GM21786 (cell line): ENCODE data around the gene P2RX7.
"Not testable (repeated sequence)": the region's sequence is repeated elsewhere in the genome, so short reads cannot be mapped to it uniquely, and the experiment has no call there.

Experiments used
- ATAC-seq: cut with Tn5 transposase; IDR thresholded peaks from one replicate; pipeline ENCODE4 v1.9.1; 2021; ENCODE audit not compliant: unreplicated experiment

The P2RX7 gene

DNA sequence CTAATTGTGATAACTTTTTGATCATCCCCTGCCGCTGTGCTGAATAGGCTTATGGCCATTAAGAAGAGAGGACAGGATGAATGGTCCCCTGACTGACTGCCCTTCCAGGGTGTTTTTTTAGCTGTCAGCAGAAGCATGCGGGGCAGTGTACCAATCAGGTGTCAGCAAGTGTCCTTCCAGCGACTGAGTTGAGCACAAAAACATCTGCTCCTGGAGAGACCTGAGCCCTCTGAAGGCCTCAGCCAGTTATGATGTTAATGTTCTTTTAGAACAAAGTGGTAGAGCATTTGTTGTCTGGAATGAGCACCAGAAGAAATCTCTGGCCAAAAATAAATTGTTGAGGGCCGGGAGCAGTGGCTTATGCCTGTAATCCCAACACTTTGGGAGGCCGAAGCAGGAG, 37.5 kb downstream of the P2RX7 start:
- no peak for ATAC-seq

DNA sequence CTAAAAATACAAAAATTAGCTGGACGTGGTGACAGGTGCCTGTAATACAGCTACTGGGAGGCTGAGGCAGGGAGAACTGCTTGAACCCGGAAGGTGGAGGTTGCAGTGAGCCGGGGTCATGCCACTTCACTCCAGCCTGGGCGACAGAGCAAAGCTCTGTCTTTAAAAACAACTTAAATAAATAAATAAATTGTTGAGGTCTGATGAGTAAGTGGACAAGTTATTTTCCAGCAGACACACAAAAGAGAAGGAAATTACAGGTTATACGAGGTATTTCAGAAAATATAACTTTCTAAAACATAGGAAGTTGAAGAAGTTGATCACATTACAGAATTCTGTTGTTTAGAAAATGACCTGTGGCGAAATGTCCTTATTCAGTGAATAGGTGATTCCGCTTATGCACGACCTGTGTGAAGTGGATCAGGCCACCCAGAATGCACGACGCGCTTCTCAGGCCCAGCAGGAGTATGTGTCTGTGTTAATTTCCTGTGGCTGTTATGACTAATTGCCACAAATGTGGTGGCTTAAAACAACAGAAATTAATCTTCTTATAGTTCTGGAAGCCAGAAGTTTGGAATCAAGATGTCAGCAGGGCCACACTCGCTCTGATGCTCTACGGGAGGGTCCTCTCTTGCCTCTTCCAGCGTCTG, 38.1 kb downstream of the P2RX7 start:
- ATAC-seq = no peak

DNA sequence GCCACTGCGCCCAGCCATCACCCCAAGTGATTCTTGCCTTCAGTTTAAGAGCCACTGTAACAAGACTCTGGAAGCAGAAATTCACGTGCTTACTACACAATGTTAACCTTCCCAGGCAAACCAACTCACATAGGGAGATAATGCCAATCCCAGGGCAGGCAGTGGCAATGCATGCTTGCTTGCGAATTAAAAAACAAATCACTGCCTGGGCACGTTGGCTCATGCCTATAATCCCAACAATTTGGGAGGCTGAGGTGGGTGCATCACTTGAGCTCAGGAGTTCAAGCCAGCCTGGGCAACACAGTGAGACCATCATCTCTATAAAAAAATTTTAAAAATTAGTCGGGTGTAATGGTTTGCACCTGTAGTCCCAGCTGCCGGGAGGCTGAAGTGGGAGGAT, 39.5 kb downstream of the P2RX7 start:
- ATAC-seq = no peak

DNA sequence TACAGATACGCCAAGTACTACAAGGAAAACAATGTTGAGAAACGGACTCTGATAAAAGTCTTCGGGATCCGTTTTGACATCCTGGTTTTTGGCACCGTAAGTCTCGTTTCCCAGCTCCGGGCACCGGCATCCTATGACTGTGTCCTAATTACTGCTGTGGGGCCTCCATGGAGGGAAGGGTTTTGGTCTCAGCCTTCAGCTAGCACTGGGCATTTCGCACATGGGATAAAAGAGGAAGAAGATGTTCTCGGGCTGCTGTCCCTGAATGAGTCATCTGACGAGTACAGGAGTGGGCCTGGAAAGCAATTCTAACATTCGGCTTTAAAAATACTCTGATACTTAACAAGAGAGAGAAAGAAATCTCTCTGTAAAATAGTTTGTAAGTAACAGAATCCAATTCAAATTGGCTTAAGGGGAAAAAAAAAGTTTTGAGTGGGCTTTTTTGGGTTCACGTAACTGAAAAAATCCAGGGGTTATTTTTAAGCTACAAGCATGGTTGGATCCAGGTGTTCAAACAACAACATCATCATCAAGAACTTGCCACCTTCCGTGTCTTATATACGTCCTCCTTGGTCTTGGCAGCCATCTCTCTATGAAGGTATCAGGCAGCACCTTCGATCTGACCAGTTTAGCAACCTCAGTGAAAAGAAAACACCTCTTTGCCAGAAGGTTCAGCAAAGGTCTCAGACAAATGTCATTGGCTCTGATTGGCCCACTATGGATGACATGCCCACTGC, 42.9 kb downstream of the P2RX7 start:
- no peak for ATAC-seq

DNA sequence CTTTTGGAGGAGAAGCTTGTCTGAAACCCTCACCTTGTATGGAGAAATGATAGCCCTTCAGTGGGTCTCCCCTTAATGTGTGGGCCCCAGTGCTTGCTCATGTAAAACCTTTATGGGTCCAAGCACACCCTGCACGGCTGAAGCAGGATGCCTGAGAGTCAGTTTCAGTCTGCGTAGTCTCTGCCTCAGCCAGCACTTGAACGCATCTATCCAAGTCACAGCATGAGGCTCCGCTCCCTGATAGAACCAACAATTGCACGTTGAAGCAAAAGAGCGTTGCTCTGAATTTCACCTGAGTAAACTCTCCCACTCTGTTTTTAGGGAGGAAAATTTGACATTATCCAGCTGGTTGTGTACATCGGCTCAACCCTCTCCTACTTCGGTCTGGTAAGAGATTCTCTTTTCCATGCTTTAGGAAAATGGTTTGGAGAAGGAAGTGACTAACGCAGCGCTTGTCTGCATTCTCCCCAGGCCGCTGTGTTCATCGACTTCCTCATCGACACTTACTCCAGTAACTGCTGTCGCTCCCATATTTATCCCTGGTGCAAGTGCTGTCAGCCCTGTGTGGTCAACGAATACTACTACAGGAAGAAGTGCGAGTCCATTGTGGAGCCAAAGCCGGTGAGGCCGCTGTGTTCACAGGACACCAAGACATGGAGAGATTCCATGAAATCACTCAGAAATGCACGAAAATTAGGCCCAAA, 44.3 kb downstream of the P2RX7 start:
- no peak for ATAC-seq

DNA sequence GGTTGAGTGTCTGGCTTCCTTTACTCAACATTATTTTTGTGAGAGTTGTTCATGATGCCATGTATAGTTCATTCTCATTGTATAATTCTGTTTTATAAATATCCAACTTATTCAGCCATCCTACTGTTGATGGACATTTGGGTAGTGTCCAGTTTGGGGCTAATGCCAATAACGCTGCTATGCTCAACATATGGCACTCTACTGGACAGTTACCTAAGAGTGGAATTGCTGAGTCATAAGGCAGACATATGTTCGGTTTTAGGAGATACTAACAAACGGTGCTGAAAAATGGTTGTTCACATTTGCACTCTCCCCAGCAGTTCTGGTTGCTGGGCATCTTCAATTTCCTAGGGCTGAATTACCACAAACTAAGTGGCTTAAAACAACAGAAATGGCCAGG, 48.5 kb downstream of the P2RX7 start:
- ATAC-seq = no peak

DNA sequence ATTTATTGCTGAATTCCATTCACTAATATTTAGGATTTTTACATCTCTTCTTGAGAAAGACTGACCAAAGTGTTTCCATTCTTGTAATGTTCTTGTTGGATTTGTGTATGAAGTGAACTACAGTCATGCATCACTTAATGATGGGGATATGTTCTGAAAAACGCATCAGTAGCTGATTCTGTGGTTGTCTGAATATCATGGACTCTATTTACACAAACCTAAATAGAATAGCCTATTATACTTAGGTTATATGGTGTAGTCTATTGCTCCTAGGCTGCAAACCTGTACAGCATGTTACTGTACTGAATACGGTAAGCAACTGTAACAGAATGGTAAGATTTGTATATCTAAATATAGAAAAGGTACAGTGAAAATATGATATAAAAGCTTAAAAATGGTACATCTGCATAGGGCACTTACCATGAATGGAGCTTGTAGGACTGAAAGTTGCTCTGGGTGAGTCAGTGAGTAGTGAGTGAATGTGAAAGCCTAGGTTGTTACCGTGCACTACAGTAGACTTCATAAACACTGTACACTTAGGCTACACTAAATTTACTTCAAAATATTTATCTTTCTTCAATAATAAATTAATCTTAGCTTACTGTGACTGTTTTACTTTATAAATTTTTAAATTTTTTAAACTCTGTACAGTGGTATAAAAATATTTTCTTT, 49.7 kb downstream of the P2RX7 start:
- ATAC-seq = no peak

DNA sequence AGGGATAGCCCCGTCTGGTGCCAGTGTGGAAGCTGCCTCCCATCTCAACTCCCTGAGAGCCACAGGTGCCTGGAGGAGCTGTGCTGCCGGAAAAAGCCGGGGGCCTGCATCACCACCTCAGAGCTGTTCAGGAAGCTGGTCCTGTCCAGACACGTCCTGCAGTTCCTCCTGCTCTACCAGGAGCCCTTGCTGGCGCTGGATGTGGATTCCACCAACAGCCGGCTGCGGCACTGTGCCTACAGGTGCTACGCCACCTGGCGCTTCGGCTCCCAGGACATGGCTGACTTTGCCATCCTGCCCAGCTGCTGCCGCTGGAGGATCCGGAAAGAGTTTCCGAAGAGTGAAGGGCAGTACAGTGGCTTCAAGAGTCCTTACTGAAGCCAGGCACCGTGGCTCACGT, 51.7 kb downstream of the P2RX7 start:
- ATAC-seq = no peak

DNA sequence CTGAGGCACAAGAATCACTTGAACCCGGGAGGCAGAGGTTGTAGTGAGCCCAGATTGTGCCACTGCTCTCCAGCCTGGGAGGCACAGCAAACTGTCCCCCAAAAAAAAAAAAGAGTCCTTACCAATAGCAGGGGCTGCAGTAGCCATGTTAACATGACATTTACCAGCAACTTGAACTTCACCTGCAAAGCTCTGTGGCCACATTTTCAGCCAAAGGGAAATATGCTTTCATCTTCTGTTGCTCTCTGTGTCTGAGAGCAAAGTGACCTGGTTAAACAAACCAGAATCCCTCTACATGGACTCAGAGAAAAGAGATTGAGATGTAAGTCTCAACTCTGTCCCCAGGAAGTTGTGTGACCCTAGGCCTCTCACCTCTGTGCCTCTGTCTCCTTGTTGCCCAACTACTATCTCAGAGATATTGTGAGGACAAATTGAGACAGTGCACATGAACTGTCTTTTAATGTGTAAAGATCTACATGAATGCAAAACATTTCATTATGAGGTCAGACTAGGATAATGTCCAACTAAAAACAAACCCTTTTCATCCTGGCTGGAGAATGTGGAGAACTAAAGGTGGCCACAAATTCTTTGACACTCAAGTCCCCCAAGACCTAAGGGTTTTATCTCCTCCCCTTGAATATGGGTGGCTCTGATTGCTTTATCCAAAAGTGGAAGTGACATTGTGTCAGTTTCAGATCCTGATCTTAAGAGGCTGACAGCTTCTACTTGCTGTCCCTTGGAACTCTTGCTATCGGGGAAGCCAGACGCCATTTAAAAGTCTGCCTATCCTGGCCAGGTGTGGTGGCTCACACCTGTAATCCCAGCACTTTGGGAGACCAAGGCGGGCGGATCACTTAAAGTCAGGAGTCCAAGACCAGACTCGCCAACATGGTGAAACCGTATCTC, 52.6 kb downstream of the P2RX7 start:
- no peak for ATAC-seq

DNA sequence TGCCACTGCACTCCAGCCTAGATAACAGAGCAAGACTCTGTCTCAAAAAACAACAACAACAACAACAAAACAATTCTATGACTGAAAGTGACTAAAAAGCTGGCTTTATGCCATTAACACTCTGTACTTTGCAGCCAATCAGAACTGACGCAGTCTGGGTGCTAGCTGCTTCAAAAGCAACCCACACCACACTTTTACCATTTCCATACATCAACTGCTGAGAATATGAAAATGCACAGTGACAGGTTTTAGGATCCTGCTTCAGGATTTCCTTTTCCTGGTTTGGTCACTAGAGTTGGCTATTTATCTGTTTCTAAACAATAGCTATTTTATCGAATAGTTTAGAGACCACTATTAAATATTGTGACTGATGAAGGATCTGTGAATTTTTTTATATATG, 54.1 kb downstream of the P2RX7 start:
- no peak for ATAC-seq

DNA sequence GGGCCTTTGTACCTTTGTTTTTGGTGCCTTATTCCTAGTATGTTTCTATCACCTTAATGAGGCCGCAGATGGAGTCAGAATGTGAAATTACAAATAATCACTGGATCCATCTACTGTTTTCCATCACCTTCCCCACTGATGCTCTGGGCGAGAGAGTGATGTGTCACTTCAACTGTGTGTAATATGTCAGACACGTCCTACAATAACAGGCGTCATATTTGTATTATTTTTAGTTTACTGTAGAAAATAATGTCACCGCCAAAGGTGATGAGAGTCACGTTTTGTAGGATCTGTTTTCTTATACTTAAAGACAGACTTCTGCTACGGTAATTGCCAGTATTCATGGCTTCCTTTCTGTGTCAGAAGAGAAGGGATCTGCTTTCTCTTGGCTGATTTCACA, 54.8 kb downstream of the P2RX7 start:
- ATAC-seq = no peak

DNA sequence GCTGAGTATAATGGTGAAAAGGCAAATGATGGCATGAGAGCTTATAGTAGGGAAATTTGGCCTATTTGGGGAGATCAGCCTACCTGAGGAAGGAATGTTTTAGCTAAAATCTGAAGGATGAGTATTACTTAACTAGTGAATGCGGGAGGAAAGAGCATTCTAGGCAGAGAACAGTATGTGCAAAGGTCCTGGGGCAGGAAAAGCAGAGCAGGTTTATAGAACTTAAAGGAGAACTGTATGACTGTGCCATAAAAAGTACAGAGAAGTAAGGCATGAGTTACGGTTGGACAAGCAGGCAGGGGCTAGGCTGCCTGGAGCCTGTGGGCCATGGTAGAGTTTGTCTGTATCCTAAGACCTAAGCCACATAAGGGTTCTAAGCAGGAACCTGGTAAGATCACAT, 55.6 kb downstream of the P2RX7 start:
- ATAC-seq = no peak

DNA sequence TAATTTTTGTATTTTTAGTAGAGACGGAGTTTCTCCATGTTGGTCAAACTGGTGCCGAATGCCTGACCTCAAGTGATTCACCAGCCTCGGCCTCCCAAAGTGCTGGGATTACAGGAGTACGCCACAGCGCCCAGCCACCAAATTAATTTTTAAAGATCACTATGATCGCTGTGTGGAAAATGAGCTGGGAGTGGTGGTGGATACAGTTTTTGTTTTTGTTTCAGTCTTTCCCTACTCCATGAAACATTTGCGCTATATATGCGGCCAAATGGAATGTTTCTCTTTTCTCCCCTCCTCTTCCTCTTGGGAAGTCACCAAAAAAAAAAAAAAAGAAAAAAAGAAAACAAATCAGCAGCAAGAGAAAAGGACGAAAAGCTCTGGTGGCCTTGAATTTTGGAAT, 56.5 kb downstream of the P2RX7 start:
- no peak for ATAC-seq

DNA sequence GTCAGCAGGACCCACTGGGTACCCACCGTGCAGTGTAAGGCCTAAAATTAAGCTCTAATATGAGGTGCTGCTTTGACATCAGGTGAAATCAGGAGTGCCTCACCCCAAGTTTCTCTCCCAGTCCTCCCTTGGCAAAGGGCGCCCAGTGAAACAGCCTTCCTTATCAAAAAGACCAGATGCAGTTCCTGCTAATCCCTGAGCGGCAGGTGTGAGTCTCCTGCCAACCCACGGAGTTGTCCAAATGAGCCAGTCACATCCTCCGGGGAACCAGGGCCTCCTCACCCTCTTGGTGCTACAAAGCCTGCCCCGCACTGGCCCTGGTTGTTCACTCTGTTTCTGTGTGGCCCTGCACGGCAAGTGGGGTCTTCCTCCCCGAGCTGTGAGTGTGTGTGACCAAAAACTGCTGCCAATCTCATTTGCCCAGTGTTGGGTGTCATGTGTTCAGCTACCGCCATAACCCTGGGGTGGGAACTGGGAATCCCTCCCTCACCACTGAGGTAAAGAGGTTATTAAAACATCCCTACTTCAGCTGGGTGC, 57.0 kb downstream of the P2RX7 start:
- ATAC-seq = no peak

DNA sequence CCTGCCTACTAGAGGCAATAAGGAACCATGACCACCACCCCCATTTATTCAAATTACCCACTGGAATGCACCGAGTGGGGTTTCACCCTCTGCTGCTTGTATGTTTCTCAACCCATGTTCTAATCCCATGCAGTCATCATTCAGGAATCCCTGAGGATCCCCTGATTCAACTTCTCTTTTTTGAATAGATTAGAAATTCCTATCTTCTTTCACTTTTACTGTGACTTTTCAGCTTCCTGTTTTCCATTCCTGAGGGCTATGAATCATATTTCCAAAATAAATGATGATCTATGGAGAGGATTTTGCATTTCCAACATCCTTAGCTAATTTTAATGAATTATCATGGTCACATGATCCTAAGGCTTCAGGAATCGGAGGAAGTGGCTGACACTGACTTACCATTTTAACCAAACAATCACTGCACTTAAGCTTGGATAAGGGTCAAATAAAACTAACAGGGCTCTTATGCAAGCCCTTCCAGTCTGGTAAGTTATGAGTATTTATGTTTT, 57.9 kb downstream of the P2RX7 start:
- no peak for ATAC-seq

DNA sequence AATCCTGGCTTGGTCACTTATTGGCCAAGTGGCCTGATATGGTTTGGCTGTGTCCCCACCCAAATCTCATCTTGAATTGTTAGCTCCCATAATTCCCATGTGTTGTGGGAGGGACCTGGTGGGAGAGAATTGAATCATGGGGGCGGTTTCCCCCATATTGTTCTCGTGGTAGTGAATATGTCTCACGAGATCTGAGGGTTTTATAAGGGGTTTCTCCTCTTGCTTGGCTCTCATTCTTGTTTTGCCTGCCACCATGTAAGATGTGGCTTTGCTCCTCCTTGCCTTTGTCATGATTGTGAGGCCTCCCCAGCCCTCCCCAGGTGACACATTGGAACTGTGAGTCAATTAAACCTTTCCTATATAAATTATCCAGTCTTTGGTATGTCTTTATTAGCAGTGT, 58.5 kb downstream of the P2RX7 start:
- no peak for ATAC-seq

DNA sequence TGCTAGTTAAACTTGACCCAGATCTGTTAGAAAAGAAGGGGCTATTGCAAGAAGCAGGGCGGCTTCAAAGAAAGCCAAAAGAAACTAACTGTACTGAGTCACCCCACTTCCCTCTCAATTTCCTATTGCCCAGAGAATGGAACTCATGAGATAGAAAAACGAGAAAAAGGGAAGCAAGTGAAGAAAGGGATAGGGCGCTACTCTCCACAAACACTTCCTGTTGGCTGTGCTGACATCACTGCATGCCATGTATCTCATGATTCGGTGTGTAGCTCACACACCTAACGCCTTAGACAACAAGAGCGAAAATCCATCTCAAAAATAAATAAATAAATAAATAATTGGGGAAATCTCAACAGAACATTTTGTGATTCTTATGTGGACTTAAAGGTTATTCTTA, 64.2 kb downstream of the P2RX7 start:
- ATAC-seq = no peak

DNA sequence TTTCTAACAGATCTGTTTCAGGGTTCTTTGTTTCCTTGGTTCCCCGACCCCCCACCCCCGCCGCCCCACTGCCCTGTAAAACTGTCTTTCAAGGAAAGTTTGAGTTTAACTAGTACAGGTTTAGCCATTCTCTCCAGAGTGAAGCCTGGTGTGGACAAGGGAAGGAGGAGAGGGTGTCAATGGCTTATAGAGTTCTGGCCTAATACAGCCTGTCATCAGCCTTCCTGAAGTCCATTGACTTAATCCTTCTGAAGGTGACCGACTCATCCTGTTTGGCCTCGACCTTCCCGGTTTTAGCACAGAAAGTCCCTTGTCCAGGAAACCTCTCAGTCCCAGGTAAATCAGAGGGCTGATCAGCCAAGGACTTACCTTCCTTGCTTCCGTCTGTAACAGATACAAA, 66.3 kb downstream of the P2RX7 start:
- ATAC-seq = no peak

DNA sequence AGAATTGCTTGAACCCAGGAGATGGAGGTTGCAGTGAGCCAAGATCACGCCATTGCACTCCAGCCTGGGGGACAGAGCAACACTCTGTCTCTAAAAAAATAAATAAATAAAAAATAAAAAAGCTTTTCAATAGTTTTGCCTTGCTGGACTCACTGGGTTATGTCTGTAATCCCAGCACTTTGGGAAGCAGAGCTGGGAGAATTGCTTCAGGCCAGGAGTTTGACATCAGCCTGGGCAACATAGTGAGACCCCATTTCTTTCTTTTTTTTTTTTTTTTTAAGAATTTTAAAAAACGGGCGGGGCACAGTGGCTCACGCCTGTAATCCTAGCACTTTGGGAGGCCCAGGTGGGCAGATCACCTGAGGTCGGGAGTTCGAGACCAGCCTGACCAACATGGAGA, 68.5 kb downstream of the P2RX7 start:
- ATAC-seq = not testable (repeated sequence)
